Measurements from ENCODE around the gene EFCAB6.

The EFCAB6 gene

DNA sequence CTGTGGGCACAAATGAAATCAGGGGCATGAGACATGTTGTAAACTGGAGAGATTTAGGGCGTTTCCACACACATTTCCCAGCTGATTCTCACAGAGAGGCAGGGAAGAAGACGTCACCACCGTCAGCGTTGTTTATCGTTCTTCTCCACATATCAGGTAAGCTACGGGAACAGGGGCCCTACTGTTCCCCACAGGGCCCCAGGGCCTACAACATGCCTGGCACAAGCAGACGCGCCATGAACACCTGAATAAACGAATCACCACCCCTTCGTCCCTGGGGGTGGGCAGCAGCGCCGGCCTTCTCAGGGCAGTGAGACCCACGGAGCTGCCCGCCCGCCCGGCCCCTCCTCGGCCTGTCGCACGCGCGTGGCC is 342 bp downstream of the EFCAB6 start:
- DNase-seq = no peak

DNA sequence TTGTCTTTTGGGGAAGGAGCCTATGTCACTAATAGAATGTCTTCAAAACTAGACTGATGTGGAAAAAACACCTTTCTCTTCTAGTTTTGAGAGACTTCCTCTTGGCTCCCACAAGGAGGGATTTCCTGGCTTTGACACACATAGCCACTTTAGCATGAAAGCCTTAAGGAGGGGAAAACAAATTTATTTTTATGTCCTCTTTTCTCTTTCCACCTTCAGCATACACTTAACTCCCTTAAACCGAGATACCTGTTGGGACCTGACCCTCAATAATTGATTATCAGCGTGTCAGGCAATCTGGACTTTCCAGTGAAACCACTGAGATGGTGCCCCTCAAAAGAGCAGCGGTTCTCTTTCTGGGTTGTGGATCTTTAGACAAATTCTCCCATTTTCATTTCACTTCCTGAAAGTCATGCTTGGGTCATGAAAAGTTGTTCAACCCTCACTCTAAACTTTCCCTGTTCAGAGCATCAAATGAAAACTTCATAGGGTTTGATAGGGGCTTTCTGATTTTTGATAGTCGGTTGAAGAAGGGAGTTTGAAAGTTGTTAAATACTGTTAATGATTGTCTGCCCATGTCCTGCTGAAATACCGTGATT is 9.1 kb downstream of the EFCAB6 start:
- no peak for DNase-seq

GRCh38 chr22:43800970-43801369 is 11.1 kb downstream of the EFCAB6 start:
- no peak for DNase-seq

- no peak for DNase-seq
These were observed 13.6 kb downstream of the EFCAB6 start for GRCh38 chr22:43798492-43798891.

- DNase-seq = no peak
These were observed 15.5 kb downstream of the EFCAB6 start for GRCh38 chr22:43796567-43796966.

- DNase-seq = no peak
These were observed 16.8 kb downstream of the EFCAB6 start for GRCh38 chr22:43795320-43795719.

- DNase-seq = no peak
These were observed 19.2 kb downstream of the EFCAB6 start for GRCh38 chr22:43792905-43793304.

DNA sequence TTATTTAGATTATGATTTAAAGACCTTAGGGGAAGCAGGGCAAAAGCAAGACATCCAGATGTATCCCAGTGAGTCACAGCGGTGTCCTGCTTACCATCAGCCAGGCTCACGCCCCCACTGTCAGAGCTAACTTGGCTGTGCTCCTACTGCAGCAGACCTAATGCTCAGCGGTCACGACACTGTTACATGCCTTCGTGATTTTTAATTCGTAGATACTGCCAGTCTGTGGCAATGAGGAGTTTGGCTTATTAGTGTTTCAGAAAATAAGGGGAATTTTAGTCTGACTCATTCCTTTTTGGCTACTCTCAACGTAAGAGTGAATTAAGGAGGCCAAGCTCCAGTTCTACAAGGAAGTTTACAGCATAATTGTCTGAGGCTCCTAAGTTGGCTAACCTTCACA is 22.7 kb downstream of the EFCAB6 start:
- DNase-seq = no peak

DNA sequence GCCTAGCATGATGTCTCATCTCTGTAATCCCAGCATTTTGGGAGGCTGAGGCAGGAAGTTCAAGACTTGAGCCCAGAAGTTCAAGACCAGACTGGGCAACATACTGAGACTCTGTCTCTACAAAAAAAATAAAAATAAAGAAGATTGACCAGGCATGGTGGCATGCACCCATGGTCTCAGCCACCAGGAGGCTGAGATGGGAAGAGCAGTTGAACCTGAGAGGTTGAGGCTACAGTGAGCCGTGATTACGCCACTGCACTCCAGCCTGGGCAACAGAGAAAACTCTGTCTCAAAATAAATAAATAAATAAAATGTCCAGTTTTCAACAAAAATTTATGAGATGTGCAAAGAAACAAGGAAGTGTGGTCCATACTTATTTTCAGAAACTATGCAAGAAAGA is 28.3 kb downstream of the EFCAB6 start:
- DNase-seq = no peak

DNA sequence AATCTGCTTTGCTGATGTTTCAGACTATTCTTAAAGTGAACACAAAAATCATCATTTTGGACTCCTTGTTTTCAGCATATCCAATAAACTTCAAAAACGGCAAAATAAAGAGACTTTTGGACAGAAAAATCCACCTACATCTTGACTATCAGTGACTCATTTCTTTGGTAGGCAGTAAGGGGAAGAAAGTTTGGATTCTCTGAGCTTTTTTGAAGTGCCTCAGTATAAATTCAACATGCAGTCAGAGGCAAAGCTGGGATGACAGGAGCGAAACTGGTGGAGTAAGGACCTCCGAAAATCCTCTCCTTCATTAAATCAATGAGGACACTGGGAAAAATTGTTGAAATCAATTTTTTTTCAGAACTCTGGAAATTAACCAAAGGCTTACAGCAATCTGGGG is 29.7 kb downstream of the EFCAB6 start:
- no peak for DNase-seq

DNA sequence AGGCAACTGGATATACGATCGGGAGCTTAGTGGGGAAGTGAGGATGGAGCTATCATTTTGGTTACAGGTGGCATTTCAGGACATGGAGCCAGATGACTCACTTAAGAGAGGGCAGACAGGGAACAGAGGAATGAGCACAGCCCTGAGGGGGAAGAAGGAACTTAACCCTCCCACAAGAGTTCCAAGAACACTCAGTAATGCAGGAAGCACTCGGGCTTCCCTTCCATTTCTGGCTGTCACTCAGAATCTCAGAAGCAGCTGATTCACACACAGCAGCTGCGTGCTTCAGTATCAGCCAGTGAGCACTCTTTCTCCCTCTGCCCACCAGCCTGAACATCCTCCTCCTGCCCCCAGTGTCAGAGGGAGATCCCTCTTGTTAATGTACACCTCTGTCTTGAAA is 34.8 kb downstream of the EFCAB6 start:
- no peak for DNase-seq

DNA sequence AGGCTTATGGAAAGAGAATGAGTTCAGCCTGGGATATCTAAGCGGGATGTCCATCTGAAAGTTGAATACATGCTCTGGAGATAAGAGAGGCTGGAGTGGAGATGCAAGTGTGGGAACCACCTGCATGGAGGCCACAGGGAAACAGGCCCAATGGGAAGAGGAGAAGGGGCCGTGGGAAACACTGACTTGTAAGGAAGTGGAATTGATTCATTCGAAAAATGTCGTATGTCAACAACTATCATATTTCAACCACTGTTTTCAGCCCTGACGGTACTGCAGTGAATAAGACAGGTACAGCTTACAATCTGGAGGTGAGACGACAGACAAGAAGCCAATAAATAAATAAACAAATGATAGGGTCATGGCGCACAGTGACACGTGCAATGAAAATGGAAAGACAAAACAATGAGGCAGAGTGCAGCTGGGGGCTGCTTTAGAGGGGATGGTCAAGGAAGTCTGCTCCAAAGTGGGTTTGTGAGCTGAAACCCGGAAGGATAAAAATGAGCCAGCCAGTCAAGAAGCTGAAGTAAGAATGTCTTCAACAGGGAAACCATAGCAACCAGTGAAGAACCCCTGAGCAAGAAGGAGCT is 35.9 kb downstream of the EFCAB6 start:
- DNase-seq = no peak

DNA sequence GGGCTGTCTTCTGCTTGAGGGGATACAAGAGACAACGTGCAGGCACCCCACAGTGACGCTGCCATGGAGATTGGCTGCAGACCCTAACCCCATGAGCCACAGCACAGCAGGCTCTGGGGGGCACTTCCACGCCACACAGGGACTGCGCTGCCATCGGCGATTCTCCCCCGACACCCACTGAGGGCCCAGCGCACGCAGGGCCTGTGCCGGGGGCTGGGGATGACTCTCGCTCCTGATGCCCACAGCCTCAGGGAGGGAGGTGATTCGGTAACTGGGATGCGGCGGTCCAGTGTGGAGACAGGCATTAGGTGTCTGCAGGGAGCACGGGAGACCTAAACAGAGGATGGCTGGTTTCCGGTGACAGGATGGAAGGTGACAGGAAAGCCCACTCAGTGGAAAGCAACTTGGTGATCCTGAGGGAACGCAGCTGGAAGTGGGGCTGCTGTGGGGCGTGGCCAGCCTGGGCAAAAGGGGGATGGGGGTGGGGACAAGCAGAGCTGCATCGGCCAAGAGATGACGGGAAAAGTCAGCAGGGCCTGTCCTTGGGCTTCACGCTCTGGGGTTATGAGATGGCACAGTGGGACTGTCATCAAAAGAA is 37.7 kb downstream of the EFCAB6 start:
- DNase-seq = no peak

GRCh38 chr22:43772831-43773230 is 39.3 kb downstream of the EFCAB6 start:
- DNase-seq = no peak

- DNase-seq = no peak
These were observed 56.7 kb downstream of the EFCAB6 start for GRCh38 chr22:43755452-43755851.

DNA sequence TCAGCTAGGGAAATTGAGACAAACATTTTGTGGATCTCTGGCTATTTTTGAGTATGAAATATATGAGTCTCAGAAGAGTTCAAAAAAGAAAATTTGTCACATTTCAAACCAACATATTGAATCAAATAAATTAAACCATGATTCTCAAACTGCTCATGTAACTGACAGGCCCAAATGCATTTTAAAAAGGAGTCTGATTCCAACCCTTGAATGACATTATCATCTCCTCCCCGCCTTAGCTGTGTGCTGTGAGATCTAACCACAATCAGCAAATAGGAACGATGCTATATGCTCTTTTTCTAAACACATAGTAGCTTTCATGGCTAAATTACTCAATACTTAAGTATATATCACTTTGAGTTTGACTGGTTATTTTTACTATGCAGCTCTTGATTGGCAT is 57.1 kb downstream of the EFCAB6 start:
- DNase-seq = no peak

DNA sequence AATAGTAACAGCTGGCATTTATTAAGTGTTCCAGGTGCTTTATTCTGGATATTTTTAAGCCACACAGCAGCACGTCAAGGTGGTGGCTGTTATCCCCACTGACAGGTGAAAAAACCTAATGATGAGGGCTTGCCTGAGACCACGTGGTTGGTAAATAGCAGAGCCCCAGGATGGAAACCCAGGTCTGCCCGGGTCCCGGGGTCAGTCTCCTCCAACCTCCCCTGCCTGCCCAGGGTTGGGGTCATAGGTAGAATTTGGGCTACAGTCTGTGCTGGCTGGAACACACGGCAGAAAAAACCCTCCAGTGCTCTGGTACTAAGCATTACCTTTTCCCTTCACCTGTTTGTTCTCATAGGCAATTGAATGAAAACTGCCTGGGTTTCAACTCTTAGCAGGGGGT is 57.9 kb downstream of the EFCAB6 start:
- DNase-seq = no peak

- no peak for DNase-seq
These were observed 58.4 kb downstream of the EFCAB6 start for GRCh38 chr22:43753688-43754087.

GRCh38 chr22:43750751-43751150 is 61.4 kb downstream of the EFCAB6 start:
- DNase-seq = no peak

DNA sequence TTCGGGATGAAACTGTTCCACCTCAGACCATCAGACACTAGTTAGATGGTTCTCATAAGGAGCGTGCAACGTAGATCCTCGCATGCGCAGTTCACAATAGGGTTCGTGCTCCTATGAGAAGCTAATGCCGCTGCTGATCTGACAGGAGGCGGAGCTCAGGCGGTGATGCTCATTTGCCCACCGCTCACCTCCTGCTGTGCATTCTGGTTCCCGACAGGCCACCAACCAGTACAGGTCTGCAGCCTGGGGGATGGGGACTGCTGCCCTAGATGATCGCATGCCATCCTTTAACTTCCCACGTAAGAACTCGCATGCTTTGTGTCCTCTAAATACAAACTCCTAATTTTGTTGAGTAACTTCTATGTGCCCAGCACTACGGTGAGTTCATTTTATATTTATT is 62.6 kb downstream of the EFCAB6 start:
- DNase-seq = no peak

DNA sequence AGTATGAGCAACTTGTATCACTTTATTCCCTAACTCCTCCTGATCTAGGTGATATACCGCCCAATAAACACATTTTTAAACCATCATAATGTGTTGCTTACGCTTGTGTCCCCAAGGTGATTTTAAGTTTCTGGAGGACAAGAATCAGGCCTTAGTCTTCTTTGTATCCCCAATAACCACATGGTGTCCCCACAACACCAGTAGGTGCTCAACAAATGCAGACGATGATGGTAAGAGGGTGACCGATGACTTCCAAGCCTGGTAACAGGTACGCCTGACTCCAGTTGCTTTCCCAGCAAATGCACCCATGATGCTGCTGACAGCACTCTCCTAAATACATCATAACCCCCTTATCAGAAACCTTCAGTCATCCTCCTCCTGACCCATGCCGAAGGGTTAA is 64.2 kb downstream of the EFCAB6 start:
- DNase-seq = no peak

- no peak for DNase-seq
These were observed 65.0 kb downstream of the EFCAB6 start for GRCh38 chr22:43747058-43747457.

GRCh38 chr22:43745783-43746356 is 66.2 kb downstream of the EFCAB6 start:
- DNase-seq = no peak

DNA sequence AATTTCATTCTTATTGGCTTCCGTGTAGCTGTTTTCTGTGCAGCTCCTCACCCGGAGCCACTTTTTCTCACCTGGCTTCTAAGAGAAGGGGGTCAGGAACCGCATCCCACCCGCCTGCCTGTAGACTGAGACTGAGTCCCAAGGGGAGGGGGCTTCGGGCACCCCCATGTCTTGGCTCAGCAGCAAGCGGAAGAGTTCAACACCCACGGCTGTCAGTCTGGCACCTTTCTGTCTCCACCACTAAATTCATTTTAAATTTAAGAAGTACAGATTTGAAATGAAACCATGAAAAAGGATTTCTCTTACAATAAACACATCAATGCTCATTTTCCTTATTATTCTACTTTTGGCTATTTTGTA is 66.7 kb downstream of the EFCAB6 start:
- no peak for DNase-seq

All from NCI-H2227 treated with DMSO at 0.1 percent for 48 hours (cell line).